Peyer's patch (tissue), 4 donors: ENCODE data around the gene MSI2. TPM values are rescaled to one million over a fixed set of nuclear protein-coding genes. Genes with fewer than 3 reads are reported as not detected.

Experiments
- DNase-seq, 3 donors: peaks; one replicate each; pipeline ENCODE4 v3.0.0-alpha.2; 2017 to 2019
- H3K27ac ChIP-seq, 4 donors: fragments of 200-600 bp; sonication (generic); one replicate each; pipeline ENCODE4 v1.5.1; 2016 to 2019
- H3K27me3 ChIP-seq, 2 donors: fragments of 200-600 bp; sonication (generic); one replicate each; pipeline ENCODE4 v1.5.1; 2019
- H3K36me3 ChIP-seq, 3 donors: fragments of 200-600 bp; sonication (generic); one replicate each; pipeline ENCODE4 v1.5.1; 2016 to 2019
- H3K4me1 ChIP-seq, 4 donors: fragments of 200-600 bp; sonication (generic); one replicate each; pipeline ENCODE4 v1.5.1; 2016 to 2019
- H3K4me3 ChIP-seq, 4 donors: fragments of 200-600 bp; sonication (generic); 1 replicate in 3 of 4; 2 replicates in 1 of 4; pipeline ENCODE4 v1.5.1; 2016 to 2019; ENCODE audit warnings: mild to moderate bottlenecking in 1 of 4
- H3K9me3 ChIP-seq, 4 donors: fragments of 200-600 bp; sonication (generic); one replicate each; pipeline ENCODE4 v1.5.1; 2016 to 2019; ENCODE audit warnings: mild to moderate bottlenecking in 1 of 4
- CTCF ChIP-seq, 6 experiments: fragments of 450-650 bp in 4 of 6; fragments of 200-600 bp in 2 of 6; sonication (generic) in 1 of 6; IDR thresholded peaks; one replicate each; pipeline ENCODE4 v1.5.1; 2017 to 2019; ENCODE audit warnings: antibody characterized with exemption in 6 of 6, mild to moderate bottlenecking in 3 of 6, moderate library complexity in 1 of 6
- POLR2A ChIP-seq, 2 donors: fragments of 450-650 bp; IDR thresholded peaks; one replicate each; pipeline ENCODE4 v1.5.1; 2017; ENCODE audit warnings: antibody characterized with exemption in 2 of 2, mild to moderate bottlenecking in 2 of 2, moderate library complexity in 2 of 2
- total RNA-seq, 4 donors: library from RNA; depleted of rRNA; stranded (reverse); fragments of >200 nt; gene quantifications; one replicate each; pipeline ENCODE4 v1.1.0, GENCODE V29; 2016

The MSI2 gene
- total RNA-seq, 4 donors from 2014 or later = 25.9 to 39.0 (median 29.2) TPM

DNA sequence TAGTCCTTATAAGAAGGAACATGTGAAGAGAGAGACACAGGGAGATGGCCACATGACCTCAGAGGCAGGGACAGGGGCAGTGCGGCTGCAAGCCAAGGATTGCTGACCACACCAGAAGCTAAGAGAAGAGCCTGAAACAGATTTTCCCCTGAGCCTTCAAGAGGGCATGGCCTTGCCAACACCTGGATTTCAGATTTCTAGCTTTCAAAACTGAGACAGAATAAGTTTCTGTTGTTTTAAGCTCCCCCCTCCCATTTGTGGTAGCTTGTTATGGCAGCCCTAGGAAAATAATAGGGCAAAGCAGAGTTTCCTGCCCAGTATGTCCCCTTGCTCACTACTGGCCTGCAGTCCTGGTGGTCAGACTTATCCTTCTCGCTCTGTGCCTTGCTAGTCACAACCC lies 284.3 kb downstream of the MSI2 start:
- Histone ChIP-seq H3K9me3 (no peaks in the 10 kb centered on the region), H3K4me3 (no peak overlapping the region), H3K36me3 (no peaks in the 10 kb centered on the region), H3K27ac (no peak overlapping the region), H3K27me3 (no peaks in the 10 kb centered on the region), H3K4me1 (peaks cover 0 to 41% (median 7%) of the 10 kb centered on the region in 4 donors)
- no peak for DNase-seq
- TF ChIP-seq CTCF (IDR thresholded peaks at IDR 0.05) (no peak), POLR2A (IDR thresholded peaks at IDR 0.05) (no peak)

DNA sequence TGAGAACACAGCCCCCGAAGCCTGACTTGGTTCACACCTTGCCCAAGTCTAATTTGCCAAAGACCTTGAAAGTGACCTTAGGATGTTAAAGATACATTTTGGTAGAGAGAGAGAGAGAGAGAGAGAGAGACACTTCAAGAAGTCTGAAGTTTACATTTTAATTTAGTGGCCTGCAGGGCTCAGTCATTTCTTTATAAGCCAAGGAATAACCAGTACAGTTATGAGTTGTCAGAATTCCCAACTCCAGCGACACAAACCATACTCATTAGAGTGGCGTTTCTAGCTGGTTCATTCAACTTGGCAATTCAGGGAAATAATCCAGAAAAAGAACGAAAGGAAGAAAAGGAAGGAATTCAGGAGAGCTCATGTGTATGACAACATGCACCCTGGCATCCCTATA lies 284.7 kb downstream of the MSI2 start:
- no peak for TF ChIP-seq CTCF (IDR thresholded peaks at IDR 0.05)
- TF ChIP-seq POLR2A (IDR thresholded peaks at IDR 0.05) = no peak
- no peaks in the 10 kb centered on the region for H3K36me3 ChIP-seq
- no peaks in the 10 kb centered on the region for H3K27me3 ChIP-seq
- H3K4me1 ChIP-seq = peaks cover 0 to 37% (median 6%) of the 10 kb centered on the region in 4 donors
- no peak for DNase-seq
- H3K9me3 ChIP-seq = no peaks in the 10 kb centered on the region
- no peak overlapping the region for H3K27ac ChIP-seq
- no peak overlapping the region for H3K4me3 ChIP-seq

- peak in 2 of 3 donors; percentile 59 to 78 for DNase-seq
- no peaks in the 10 kb centered on the region for H3K27me3 ChIP-seq
- H3K27ac ChIP-seq = peak overlapping the region in 1 of 4 donors; percentile 2
- H3K9me3 ChIP-seq = no peaks in the 10 kb centered on the region
- H3K36me3 ChIP-seq = no peaks in the 10 kb centered on the region
- peaks cover 0 to 31% (median 5%) of the 10 kb centered on the region in 4 donors for H3K4me1 ChIP-seq
- H3K4me3 ChIP-seq = no peak overlapping the region
- TF ChIP-seq CTCF (IDR thresholded peaks at IDR 0.05) (no peak), POLR2A (IDR thresholded peaks at IDR 0.05) (peak in 1 of 2 donors; percentile 7)
These were observed 285.4 kb downstream of the MSI2 start for GRCh38 chr17:57541472-57542394.

DNA sequence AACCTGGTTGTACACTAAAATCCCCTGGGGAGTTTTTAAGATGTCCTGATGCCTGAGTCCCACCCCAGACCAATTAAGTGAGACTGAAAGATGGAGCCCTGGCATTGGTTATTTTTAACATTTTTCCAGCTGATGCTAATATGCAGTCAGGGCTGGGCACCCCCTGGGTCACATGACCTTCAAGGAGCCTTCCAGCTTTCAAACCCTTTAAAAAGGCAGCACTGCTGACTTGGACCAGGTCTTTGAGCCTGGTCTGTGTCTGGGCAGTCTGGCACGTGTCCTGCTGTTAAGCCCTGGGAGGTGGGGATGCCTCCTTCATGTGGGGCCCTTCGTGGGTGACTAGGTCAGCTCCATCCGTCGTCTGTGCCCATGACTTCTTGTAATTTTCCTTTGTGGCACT lies 286.2 kb downstream of the MSI2 start:
- no peaks in the 10 kb centered on the region for H3K36me3 ChIP-seq
- H3K9me3 ChIP-seq = no peaks in the 10 kb centered on the region
- DNase-seq = no peak
- no peak for TF ChIP-seq POLR2A (IDR thresholded peaks at IDR 0.05)
- TF ChIP-seq CTCF (IDR thresholded peaks at IDR 0.05) = no peak
- no peaks in the 10 kb centered on the region for H3K27me3 ChIP-seq
- H3K4me1 ChIP-seq = peaks cover 0 to 23% (median 4%) of the 10 kb centered on the region in 4 donors
- no peak overlapping the region for H3K4me3 ChIP-seq
- H3K27ac ChIP-seq = peak overlapping the region in 1 of 4 donors; percentile 2

GRCh38 chr17:57543230-57543629 lies 286.9 kb downstream of the MSI2 start:
- H3K4me1 ChIP-seq = peaks cover 0 to 20% (median 3%) of the 10 kb centered on the region in 4 donors

More at GRCh38 chr17:57543230-57543629, 286.9 kb downstream of the MSI2 start:
- no peaks in the 10 kb centered on the region for H3K27me3 ChIP-seq
- H3K4me3 ChIP-seq = no peak overlapping the region
- H3K9me3 ChIP-seq = no peaks in the 10 kb centered on the region
- TF ChIP-seq CTCF (IDR thresholded peaks at IDR 0.05) (no peak), POLR2A (IDR thresholded peaks at IDR 0.05) (no peak)
- no peaks in the 10 kb centered on the region for H3K36me3 ChIP-seq
- no peak for DNase-seq
- no peak overlapping the region for H3K27ac ChIP-seq
